ENCODE data around the gene KIF1A. TPM values are rescaled to one million over a fixed set of nuclear protein-coding genes. Genes with fewer than 3 reads are reported as not detected.

Gene KIF1A
- total RNA-seq, 1 experiment from 2014 or later = not detected

DNA sequence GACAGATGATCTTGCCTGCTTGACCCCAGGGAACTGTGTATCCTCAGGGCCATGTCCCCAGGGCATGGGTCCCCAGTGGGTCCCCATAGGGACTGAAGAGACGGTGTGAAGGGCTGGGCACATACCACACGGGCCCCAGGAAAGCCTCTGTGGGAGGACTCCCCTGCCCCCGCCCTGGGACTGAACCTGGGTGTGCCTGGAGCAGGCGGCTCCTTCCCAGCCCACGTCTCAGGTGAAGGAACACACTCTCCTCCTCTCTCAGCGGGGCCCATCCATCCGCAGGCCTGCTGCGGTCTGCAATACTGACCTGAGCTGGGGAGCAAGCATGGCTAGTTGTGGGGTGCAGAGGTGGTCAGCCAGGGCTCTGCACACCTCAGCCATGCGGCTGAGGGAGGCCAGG, 45.2 kb downstream of the KIF1A start:
- no peaks in the 10 kb centered on the region for H3K9me2 ChIP-seq (ENCODE audit: insufficient read depth)
- H3K4me1 ChIP-seq (replicated peaks; ENCODE audit: insufficient read depth) = no peaks in the 10 kb centered on the region
- peaks cover 91% of the 10 kb centered on the region for H3K27me3 ChIP-seq (ENCODE audit: insufficient read depth, low read depth)
- ChIA-PET CTCF (no interaction called here), POLR2A (ENCODE audit: unreplicated experiment) (no interaction called here)
- H3K27ac ChIP-seq = no peak overlapping the region
- H3K79me2 ChIP-seq (ENCODE audit: low read depth) = no peaks in the 10 kb centered on the region
- H3K36me3 ChIP-seq (ENCODE audit: low read depth) = no peaks in the 10 kb centered on the region
- H2AFZ ChIP-seq = no peak overlapping the region
- no peaks in the 10 kb centered on the region for H3F3A ChIP-seq (ENCODE audit: insufficient read depth, low read depth)
- no peak for DNase-seq
- H4K20me1 ChIP-seq (ENCODE audit: insufficient read depth) = no peaks in the 10 kb centered on the region
- intact Hi-C loops (cut with micrococcal nuclease; ENCODE audit: unreplicated experiment) = no loop called here
- H3K9me3 ChIP-seq (ENCODE audit: insufficient read depth, low read depth) = no peaks in the 10 kb centered on the region
- no TSS peak for BruUV-seq (replicated peaks)
- H3K4me3 ChIP-seq = no peak overlapping the region
- no peak overlapping the region for H3K4me2 ChIP-seq
- TF ChIP-seq EZH2 (IDR thresholded peaks at IDR 0.05; ENCODE audit: low read depth) = no peak
- TF ChIP-seq, protein P1, sequence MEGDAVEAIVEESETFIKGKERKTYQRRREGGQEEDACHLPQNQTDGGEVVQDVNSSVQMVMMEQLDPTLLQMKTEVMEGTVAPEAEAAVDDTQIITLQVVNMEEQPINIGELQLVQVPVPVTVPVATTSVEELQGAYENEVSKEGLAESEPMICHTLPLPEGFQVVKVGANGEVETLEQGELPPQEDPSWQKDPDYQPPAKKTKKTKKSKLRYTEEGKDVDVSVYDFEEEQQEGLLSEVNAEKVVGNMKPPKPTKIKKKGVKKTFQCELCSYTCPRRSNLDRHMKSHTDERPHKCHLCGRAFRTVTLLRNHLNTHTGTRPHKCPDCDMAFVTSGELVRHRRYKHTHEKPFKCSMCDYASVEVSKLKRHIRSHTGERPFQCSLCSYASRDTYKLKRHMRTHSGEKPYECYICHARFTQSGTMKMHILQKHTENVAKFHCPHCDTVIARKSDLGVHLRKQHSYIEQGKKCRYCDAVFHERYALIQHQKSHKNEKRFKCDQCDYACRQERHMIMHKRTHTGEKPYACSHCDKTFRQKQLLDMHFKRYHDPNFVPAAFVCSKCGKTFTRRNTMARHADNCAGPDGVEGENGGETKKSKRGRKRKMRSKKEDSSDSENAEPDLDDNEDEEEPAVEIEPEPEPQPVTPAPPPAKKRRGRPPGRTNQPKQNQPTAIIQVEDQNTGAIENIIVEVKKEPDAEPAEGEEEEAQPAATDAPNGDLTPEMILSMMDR (conservative IDR thresholded peaks at IDR 0.05) = no peak

DNA sequence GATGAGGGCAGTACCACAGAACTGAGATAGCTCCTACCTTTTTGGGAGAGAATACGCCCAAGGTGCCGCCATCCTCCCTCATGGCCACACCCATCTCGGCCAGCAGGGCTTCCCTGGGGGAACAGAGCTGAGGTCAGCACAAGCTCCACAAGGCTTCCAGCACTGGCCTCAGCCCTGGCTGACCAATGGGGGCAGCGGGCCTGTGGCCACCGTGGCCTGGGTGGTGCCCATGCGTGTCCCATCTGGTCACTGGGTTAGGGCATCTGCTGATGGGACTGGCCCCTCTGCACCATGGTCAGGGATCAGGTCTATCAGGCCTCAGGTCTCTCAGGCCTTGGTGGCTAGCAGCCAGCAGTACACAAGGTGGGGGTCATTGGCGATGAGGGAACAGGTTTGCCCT, 50.9 kb downstream of the KIF1A start:
- POLR2A ChIA-PET (ENCODE audit: unreplicated experiment) = no interaction called here
- Histone ChIP-seq H3K36me3 (ENCODE audit: low read depth) (no peaks in the 10 kb centered on the region), H2AFZ (no peak overlapping the region), H3K4me2 (no peak overlapping the region), H3K79me2 (ENCODE audit: low read depth) (no peaks in the 10 kb centered on the region), H3K27me3 (ENCODE audit: insufficient read depth, low read depth) (peaks cover 96% of the 10 kb centered on the region), H3K4me3 (no peak overlapping the region), H3K27ac (no peak overlapping the region), H3K9me2 (ENCODE audit: insufficient read depth) (no peaks in the 10 kb centered on the region), H3K4me1 (replicated peaks; ENCODE audit: insufficient read depth) (no peaks in the 10 kb centered on the region), H4K20me1 (ENCODE audit: insufficient read depth) (no peaks in the 10 kb centered on the region), H3K9me3 (ENCODE audit: insufficient read depth, low read depth) (no peaks in the 10 kb centered on the region), H3F3A (ENCODE audit: insufficient read depth, low read depth) (no peaks in the 10 kb centered on the region)
- intact Hi-C loops (cut with micrococcal nuclease; ENCODE audit: unreplicated experiment) = no loop called here
- CTCF ChIA-PET = no interaction called here
- no peak for TF ChIP-seq EZH2 (IDR thresholded peaks at IDR 0.05; ENCODE audit: low read depth)
- TF ChIP-seq, protein P1 (conservative IDR thresholded peaks at IDR 0.05) = no peak
- DNase-seq = no peak
- no TSS peak for BruUV-seq (replicated peaks)

DNA sequence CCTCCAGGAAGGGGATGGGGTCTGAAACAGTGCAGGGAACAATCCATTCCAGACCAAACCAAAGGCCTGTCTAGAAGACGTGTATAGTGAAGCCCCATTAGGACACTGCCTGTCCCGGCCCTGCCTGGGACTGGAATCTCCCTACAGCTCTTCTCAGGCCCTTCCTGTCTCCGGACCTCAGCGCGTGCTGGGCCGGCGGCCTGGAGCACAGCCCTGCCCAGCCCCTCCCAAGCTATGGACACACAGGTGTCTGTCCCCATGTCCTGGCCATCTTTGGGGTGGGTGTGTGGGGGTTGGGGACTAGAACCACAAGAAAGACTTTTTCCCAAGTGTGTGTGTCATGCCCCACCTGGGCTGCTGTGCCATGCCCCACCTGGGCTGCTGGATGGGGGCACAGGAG, 51.8 kb downstream of the KIF1A start:
- TF ChIP-seq EZH2 (IDR thresholded peaks at IDR 0.05; ENCODE audit: low read depth) = no peak
- TF ChIP-seq, protein P1 (conservative IDR thresholded peaks at IDR 0.05) = no peak
- Histone ChIP-seq H3K9me2 (ENCODE audit: insufficient read depth) (no peaks in the 10 kb centered on the region), H3K27ac (no peak overlapping the region), H3K4me2 (no peak overlapping the region), H4K20me1 (ENCODE audit: insufficient read depth) (no peaks in the 10 kb centered on the region), H3K4me3 (no peak overlapping the region), H3K4me1 (replicated peaks; ENCODE audit: insufficient read depth) (no peaks in the 10 kb centered on the region), H3K36me3 (ENCODE audit: low read depth) (no peaks in the 10 kb centered on the region), H3F3A (ENCODE audit: insufficient read depth, low read depth) (no peaks in the 10 kb centered on the region), H2AFZ (no peak overlapping the region), H3K79me2 (ENCODE audit: low read depth) (no peaks in the 10 kb centered on the region), H3K27me3 (ENCODE audit: insufficient read depth, low read depth) (peaks cover 96% of the 10 kb centered on the region), H3K9me3 (ENCODE audit: insufficient read depth, low read depth) (no peaks in the 10 kb centered on the region)
- ChIA-PET CTCF (no interaction called here), POLR2A (ENCODE audit: unreplicated experiment) (no interaction called here)
- no peak for DNase-seq
- intact Hi-C loops (cut with micrococcal nuclease; ENCODE audit: unreplicated experiment) = no loop called here
- BruUV-seq (replicated peaks) = no TSS peak
